ENCODE results near the gene CDC27.

- TF ChIP-seq SMC3 (conservative IDR thresholded peaks at IDR 0.05; ENCODE audit: poor library complexity) = no peak
- no peak for TF ChIP-seq CTCF (IDR thresholded peaks at IDR 0.05; ENCODE audit: poor library complexity, severe bottlenecking)
- no peak for TF ChIP-seq POLR2AphosphoS5 (IDR thresholded peaks at IDR 0.05)
Measured at GRCh38 chr17:47135235-47135634, 53.9 kb downstream of the CDC27 start.

Measured in neural cell (in vitro differentiated cells).